ENCODE measurements around the gene MARCKSL1.
"Not testable (repeated sequence)": the region's sequence is repeated elsewhere in the genome, so short reads cannot be mapped to it uniquely, and the experiment has no call there.

Gene MARCKSL1

DNA sequence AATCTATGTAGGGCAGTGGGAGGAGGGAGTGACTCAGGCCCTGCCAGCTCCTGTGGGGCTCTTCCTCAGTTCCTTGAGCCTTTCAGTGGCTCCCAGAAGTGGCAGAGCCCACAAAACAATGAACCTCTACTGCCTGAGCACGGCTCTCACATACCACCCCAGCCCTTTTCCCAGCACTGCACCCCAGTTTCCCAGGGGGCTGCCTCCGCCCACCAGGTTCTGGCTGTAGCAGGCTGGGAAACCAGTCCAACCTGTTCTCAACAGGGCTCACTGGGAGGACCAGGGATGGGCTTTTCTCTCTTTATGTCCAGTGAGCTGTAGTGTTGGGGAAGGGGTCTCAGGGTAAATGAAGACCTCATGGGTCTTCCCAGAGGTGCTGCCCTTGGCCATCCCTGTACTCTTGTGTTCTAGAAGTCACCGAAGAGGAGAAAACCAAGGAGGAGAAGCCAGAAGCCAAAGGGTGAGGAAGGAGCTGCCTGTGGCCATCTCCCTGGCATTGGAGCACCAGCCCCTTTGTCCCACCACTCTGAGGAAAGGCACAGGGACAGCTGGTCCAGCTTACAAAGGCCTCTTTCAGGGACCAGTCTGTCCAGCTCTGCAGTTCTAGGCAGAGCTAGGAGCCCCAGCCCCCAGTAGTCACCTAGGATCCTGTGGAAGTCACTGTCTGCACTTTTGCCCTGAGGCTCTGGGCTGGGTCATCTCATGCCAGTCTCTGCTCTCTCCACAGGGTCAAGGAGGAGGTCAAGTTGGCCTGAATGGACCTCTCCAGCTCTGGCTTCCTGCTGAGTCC lies 3.5 kb downstream of the MARCKSL1 start:
- DNase-seq = no peak

DNA sequence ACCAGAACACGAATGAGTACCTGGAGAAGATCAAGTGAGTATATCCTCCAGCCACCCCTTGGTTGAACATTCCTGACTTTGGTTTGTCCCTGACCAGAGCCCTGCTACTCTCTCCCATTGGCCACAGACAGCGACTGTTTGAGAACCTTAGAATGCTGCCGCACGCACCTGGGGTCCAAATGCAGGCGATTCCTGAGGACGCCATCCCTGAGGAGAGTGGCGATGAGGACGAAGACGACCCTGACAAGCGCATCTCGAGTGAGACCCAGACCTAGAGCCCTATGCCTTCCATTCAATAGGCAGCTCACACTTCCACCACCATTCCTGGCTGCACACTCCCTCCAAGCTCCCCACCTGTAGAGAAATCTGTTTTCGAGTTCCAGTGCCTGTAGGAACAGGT lies 4.5 kb downstream of the MARCKSL1 start:
- DNase-seq = no peak

DNA sequence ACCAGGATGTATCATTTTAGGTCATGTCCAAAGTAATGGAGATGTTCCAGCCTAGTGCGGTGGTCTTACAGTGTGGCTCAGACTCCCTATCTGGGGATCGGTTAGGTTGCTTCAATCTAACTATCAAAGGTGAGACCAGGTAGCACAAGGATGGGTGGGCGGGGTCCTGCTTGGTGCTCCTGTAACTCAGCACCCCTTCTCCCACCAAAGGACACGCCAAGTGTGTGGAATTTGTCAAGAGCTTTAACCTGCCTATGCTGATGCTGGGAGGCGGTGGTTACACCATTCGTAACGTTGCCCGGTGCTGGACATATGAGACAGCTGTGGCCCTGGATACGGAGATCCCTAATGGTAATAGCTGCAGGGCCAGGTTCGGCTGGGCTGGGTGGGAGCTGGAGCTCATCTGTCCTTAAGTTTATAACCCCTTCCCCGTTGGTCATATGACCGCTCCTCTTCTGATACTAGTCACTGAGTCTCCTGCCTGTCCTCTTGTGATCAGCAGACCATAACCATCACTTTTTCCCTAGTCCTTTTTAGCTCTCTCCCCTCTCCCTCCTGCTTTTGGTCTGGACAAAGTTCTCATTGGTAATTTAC lies 5.4 kb downstream of the MARCKSL1 start:
- no peak for DNase-seq

DNA sequence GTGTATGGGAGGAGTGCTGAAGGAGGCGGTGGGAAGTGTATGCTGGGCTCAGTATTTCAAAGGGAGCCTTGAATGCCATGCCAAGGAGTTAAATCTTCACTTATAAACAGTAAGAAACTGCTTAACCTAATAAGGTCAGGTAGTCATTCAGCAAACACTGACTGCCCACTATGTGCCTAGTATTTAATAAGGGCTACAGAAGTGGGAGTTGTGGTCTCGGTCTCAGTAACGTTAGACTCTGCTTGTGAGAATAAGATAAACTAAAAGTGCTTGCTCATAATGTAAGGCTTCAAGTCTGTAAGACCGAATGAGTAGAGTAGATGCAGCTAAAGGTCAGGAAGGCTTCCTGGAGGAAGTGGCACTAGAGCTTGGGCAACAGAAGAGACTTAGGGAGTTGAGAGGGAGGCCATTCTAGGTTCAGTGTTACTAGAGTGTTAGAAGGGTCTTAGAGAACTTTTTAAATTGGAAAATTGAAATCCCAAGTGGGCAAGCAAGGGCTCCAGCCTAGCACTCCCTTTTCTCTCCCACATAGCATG lies 6.0 kb downstream of the MARCKSL1 start:
- no peak for DNase-seq

GRCh38 chr1:32327204-32327603 lies 8.8 kb downstream of the MARCKSL1 start:
- no peak for DNase-seq

DNA sequence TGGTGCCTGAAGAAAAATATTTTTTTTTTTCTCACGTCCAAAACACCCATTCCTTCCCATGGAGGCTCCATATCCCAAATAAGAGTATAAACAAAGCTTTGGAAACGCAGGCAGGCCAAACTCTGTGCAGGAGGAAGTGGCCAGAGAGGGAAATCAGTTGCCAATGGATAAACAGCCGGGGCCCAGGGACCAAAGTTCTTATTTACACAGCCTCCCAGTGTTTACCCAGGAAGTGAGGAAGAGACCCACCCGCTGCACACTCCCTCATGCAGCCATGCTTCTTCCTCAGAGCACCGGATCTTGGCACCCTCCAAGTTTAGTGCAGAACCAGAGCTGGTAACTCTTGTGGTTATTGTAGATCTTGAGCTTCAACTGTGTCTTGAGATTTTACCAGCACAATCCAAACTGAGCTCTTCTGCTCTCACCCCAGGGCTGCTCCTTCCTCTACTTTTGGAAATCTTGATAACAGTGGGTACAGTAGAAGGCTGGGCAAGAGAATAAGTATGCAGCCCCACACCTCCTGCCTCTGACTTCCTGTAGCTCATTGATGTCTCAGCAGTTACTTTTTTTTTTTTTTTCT lies 14.2 kb downstream of the MARCKSL1 start:
- DNase-seq = no peak

DNA sequence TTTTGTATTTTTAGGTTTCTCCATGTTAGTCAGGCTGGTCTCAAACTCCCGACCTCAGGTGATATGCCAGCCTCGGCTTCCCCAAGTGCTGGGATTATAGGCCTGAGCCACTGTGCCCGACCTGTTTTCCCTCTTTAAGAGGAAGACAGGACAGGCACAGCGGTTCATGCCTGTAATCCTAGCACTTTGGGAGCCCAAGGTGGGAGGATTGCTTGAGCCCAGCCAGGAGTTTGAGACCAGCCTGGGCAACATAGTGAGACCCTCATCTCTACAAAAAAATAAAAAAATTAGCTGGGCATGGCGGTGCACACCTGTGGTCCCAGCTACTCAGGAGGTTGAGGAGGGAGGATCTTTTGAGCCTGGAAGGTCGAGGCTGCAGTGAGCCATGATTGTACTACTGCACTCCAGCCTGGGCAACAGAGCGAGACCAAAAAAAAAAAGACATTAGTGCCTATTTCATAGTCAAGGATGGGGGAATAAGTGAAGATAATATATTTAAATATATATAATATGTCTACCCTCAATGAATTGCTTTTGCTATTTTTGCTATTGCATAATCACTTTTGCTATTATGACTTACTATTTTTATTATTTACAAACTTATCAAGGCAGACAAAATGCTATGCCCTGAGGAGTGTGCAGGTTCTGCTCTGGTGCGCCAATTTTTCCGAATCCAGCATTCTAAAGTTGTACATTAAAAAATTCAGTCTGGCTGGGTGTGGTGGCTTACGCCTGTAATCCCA lies 17.7 kb downstream of the MARCKSL1 start:
- DNase-seq = no peak

- DNase-seq = no peak
These were observed 19.1 kb downstream of the MARCKSL1 start for GRCh38 chr1:32316903-32317277.

GRCh38 chr1:32311709-32312393 lies 24.2 kb downstream of the MARCKSL1 start:
- no peak for DNase-seq

GRCh38 chr1:32309960-32310359 lies 26.1 kb downstream of the MARCKSL1 start:
- no peak for DNase-seq

DNA sequence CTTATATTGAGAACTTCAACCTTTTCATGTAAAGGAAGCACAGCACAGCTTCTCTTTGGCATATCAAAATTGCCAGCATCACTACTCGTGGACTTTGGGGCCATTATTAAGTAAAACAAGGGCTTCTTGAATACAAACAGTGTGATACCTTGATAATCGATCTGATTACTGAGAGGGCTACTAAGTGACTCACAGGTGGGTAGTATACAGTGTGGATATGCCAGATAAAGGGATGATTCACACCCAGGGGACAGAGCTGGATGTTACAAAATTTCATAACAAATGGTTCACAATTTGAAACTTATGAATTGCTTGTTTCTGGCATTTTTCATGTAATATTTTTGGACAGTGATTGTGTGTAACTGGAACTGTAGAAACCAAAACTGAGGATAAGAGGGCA lies 28.7 kb downstream of the MARCKSL1 start:
- DNase-seq = no peak

DNA sequence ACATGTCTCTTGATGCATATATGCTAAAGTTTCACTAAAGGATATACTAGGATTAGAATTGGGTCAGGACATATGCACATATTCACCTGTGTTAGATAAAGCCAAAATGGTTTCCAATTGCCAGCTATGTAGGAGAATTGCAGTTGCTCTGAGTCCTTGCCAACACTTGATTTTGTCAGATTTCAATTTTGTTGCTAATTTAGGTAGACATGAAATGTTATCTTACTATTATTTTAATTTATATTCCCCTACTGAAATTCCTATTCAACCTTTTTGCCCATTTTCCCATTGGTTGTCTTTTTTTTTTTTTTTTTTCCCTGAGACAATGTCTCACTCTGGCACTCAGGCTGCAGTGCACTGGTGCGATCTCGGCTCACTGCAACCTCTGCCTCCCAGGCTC lies 30.7 kb downstream of the MARCKSL1 start:
- DNase-seq = no peak

GRCh38 chr1:32303997-32304622 lies 31.9 kb downstream of the MARCKSL1 start:
- no peak for DNase-seq

GRCh38 chr1:32303358-32303757 lies 32.7 kb downstream of the MARCKSL1 start:
- DNase-seq = no peak

GRCh38 chr1:32299327-32299726 lies 36.7 kb downstream of the MARCKSL1 start:
- no peak for DNase-seq

DNA sequence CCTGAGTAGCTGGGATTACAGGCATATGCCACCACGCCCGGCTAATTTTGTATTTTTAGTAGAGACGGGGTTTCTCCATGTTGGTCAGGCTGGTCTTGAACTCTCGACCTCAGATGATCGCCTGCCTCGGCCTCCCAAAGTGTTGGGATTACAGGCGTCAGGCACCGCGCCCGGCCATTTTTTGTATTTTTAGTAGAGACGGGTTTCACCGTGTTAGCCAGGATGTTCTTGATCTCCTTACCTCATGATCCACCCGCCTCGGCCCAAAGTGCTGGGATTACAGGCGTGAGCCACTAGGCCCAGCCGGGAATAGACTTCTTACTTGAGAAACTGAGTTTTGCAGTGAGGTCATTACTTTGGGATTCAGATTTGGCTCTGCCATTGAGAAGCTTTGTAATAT lies 37.8 kb downstream of the MARCKSL1 start:
- DNase-seq = not testable (repeated sequence)

GRCh38 chr1:32291708-32292538 lies 44.1 kb downstream of the MARCKSL1 start, which contains the start of gene HDAC1:
TSS of gene HDAC1 (plus strand) at chr1:32292083. CDS start at chr1:32292170, 87 bp downstream.
- DNase-seq = peak; percentile 94

GRCh38 chr1:32291145-32291707 lies 44.8 kb downstream of the MARCKSL1 start:
- no peak for DNase-seq

DNA sequence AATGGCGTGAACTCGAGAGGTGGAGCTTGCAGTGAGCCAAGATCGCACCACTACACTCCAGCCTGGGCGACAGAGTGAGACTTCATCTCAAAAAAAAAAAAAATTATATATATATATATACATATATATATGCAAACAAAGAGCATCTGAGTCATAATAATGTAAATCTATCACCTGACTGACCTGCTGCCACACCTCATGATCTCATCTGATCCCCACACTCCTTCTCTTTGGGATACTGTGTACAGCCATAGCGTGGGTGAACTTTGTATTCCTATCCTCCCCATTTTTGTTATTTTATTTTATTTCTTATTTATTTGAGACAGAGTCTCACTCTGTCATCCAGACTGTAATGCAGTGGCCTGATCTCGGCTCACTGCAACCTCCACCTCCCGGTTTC lies 46.8 kb downstream of the MARCKSL1 start:
- DNase-seq = no peak

DNA sequence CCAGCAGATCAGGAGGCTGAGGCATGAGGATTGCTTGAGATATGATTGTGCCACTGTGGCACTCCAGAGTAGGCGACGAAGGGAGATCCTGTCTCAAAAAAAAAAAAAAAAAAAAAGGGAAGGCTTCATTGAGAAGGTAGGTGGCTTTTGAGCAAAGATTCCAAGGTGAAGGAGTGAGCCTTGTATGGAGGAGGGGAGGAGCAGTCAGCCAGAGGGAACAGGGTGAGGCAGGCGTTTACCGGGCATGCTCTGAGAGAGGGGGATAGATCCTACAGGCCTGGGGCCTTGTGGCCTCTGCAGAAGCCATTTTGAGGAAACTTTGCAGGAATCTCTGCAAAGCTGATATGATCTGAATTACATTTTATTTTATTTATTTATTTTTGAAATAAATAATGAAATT lies 49.3 kb downstream of the MARCKSL1 start:
- DNase-seq = no peak

DNA sequence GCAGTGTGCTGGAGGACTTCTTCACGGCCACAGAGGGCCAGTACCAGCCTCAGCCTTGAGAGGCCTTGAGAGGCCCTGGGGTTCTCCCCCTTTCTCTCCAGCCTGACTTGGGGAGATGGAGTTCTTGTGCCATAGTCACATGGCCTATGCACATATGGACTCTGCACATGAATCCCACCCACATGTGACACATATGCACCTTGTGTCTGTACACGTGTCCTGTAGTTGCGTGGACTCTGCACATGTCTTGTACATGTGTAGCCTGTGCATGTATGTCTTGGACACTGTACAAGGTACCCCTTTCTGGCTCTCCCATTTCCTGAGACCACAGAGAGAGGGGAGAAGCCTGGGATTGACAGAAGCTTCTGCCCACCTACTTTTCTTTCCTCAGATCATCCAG lies 50.4 kb downstream of the MARCKSL1 start:
- no peak for DNase-seq

All from NCI-H146 (cell line).